Stomach (tissue), 9 donors: ENCODE results near the gene ASB17. TPM values are rescaled to one million over a fixed set of nuclear protein-coding genes. Genes with fewer than 3 reads are reported as not detected.
A peak's percentile ranks its signal among the peaks of the same experiment; 100 is the strongest.

Experiments
- DNase-seq, 2 donors: peaks; one replicate each; pipeline versions ENCODE4 v3.0.0 to v3.0.0-alpha.2; 2013 to 2019
- H3K27ac ChIP-seq, 5 donors: fragments of 200-600 bp in 4 of 5; sonication (generic) in 4 of 5; one replicate each; pipeline ENCODE4 v1.5.1; 2013 to 2019; ENCODE audit warnings: mild to moderate bottlenecking in 1 of 5, moderate library complexity in 1 of 5
- H3K27me3 ChIP-seq, 3 donors: fragments of 200-600 bp; sonication (generic); one replicate each; pipeline ENCODE4 v1.5.1; 2017 to 2019; ENCODE audit warnings: mixed run types in 1 of 3
- H3K36me3 ChIP-seq, 4 donors: fragments of 200-600 bp; sonication (generic); 1 replicate in 3 of 4; 2 replicates in 1 of 4; pipeline ENCODE4 v1.5.1; 2016 to 2019
- H3K4me1 ChIP-seq, 4 donors: fragments of 200-600 bp; sonication (generic); one replicate each; pipeline ENCODE4 v1.5.1; 2016 to 2019
- H3K4me3 ChIP-seq, 4 donors: fragments of 200-600 bp; sonication (generic) in 3 of 4; one replicate each; pipeline ENCODE4 v1.5.1; 2016 to 2019; ENCODE audit warnings: mild to moderate bottlenecking in 1 of 4
- H3K9me3 ChIP-seq, 4 donors: fragments of 200-600 bp; sonication (generic); one replicate each; pipeline ENCODE4 v1.5.1; 2016 to 2019
- CTCF ChIP-seq, 7 experiments: fragments of 450-650 bp in 4 of 7; fragments of 200-600 bp in 3 of 7; sonication (generic) in 3 of 7; IDR thresholded peaks; one replicate each; pipeline ENCODE4 v1.5.1; 2016 to 2019; ENCODE audit warnings: antibody characterized with exemption in 7 of 7, control low read depth in 2 of 7, mild to moderate bottlenecking in 1 of 7
- EP300 ChIP-seq: sonication (generic); formaldehyde crosslinking; IDR thresholded peaks from one replicate; pipeline ENCODE4 v1.6.1; 2017; ENCODE audit warnings: antibody characterized with exemption
- POLR2A ChIP-seq, 4 donors: fragments of 450-650 bp; IDR thresholded peaks; one replicate each; pipeline ENCODE4 v1.6.1; 2016; ENCODE audit warnings: antibody characterized with exemption in 4 of 4, control low read depth in 2 of 4, mild to moderate bottlenecking in 1 of 4, moderate library complexity in 1 of 4
- POLR2AphosphoS5 ChIP-seq, 3 donors: sonication (generic); formaldehyde crosslinking; IDR thresholded peaks; one replicate each; pipeline ENCODE4 v1.6.1; 2016; ENCODE audit warnings: antibody characterized with exemption in 3 of 3
- WGBS, 5 donors: extraction: QIAGEN DNeasy Blood & Tissue Kit in 3 of 5; methylation state at CpG; one replicate each; pipeline versions ENCODE4 v1.1.5 to v1.1.7; 2013 to 2018; 5-methylcytosine and 5-hydroxymethylcytosine counted together
- intact Hi-C: fragments of 100-400 bp; cut with DNase I; formaldehyde crosslinking; loops from one replicate; pipeline ENCODE4 v1.15.1; 2023; ENCODE audit warnings: low total_unique reads
- polyA plus RNA-seq, 3 donors: library from polyadenylated mRNA; stranded (reverse); fragments of 200-250 nt; gene quantifications; one replicate each; pipeline ENCODE4 v1.2.3, GENCODE V29; 2013
- total RNA-seq, 5 donors: library from RNA; depleted of rRNA; stranded (reverse); fragments of >200 nt; gene quantifications; one replicate each; pipeline versions ENCODE4 v1.1.0 to v1.2.3, GENCODE V29; 2014 to 2016
- donor health status: healthy with polysubstance abuse.
- donor health status: Bipolar disorder and iron deficiency.
- donor health status: healthy.

Gene ASB17
- total and polyA plus RNA-seq, 8 donors = not detected

GRCh38 chr1:75916834-75917233 lies 15.4 kb downstream of the ASB17 start:
- Histone ChIP-seq H3K36me3 (no peaks in the 10 kb centered on the region), H3K9me3 (no peaks in the 10 kb centered on the region), H3K27me3 (no peaks in the 10 kb centered on the region), H3K27ac (no peak overlapping the region), H3K4me1 (no peaks in the 10 kb centered on the region), H3K4me3 (no peak overlapping the region)
- DNase-seq = no peak
- TF ChIP-seq POLR2A (IDR thresholded peaks at IDR 0.05) = no peak
- no peak for TF ChIP-seq POLR2AphosphoS5 (IDR thresholded peaks at IDR 0.05)
- no peak for TF ChIP-seq EP300
- TF ChIP-seq CTCF (IDR thresholded peaks at IDR 0.05) = no peak
- intact Hi-C loops = no loop called here
- 72 to 86% (median 79%) methylated on average over 2 of the region's 2 CpGs for whole genome bisulfite sequencing, 5 donors

- Histone ChIP-seq H3K36me3 (no peaks in the 10 kb centered on the region), H3K27me3 (no peaks in the 10 kb centered on the region), H3K4me1 (no peaks in the 10 kb centered on the region), H3K4me3 (no peak overlapping the region), H3K9me3 (peaks cover 0 to 17% (median 2%) of the 10 kb centered on the region in 4 donors), H3K27ac (no peak overlapping the region)
- no peak for TF ChIP-seq EP300
- peak in 1 of 7 experiments; percentile 27 for TF ChIP-seq CTCF (IDR thresholded peaks at IDR 0.05)
- WGBS, 5 donors = 26 to 51% (median 29%) methylated on average over 2 of the region's 2 CpGs
- DNase-seq = peak in 1 of 2 donors; percentile 54
- intact Hi-C loops = no loop called here
Measured at GRCh38 chr1:75908717-75909152, 23.5 kb downstream of the ASB17 start.

- no peaks in the 10 kb centered on the region for H3K27me3 ChIP-seq
- no peaks in the 10 kb centered on the region for H3K36me3 ChIP-seq
- no peak for DNase-seq
- no peak for TF ChIP-seq EP300
- no peak for TF ChIP-seq POLR2A (IDR thresholded peaks at IDR 0.05)
- TF ChIP-seq POLR2AphosphoS5 (IDR thresholded peaks at IDR 0.05) = no peak
- no peak for TF ChIP-seq CTCF (IDR thresholded peaks at IDR 0.05)
- H3K9me3 ChIP-seq = no peaks in the 10 kb centered on the region
- no peak overlapping the region for H3K4me3 ChIP-seq
- WGBS, 5 donors = 14 to 29% (median 23%) methylated on average over 1 of the region's 1 CpG
- no peak overlapping the region for H3K27ac ChIP-seq
- intact Hi-C loops = no loop called here
- no peaks in the 10 kb centered on the region for H3K4me1 ChIP-seq
Measured at GRCh38 chr1:75901371-75901770, 30.8 kb downstream of the ASB17 start.

GRCh38 chr1:75884437-75884836 lies 47.8 kb downstream of the ASB17 start:
- no peak for TF ChIP-seq POLR2A (IDR thresholded peaks at IDR 0.05)
- no peak for TF ChIP-seq EP300
- TF ChIP-seq POLR2AphosphoS5 (IDR thresholded peaks at IDR 0.05) = no peak
- TF ChIP-seq CTCF (IDR thresholded peaks at IDR 0.05) = no peak
- DNase-seq = no peak
- Histone ChIP-seq H3K27me3 (no peaks in the 10 kb centered on the region), H3K27ac (no peak overlapping the region), H3K4me3 (no peak overlapping the region), H3K4me1 (no peaks in the 10 kb centered on the region), H3K9me3 (no peaks in the 10 kb centered on the region), H3K36me3 (no peaks in the 10 kb centered on the region)
- whole genome bisulfite sequencing, 5 donors = 74 to 95% (median 85%) methylated on average over 1 of the region's 1 CpG
- intact Hi-C loops = no loop called here
